Measurements from ENCODE around the gene B3GAT3.

- TF ChIP-seq CTCF (IDR thresholded peaks at IDR 0.05 in 4 of 5, conservative IDR thresholded peaks at IDR 0.05 in 1 of 5): no peak
- no peak for TF ChIP-seq POLR2A (IDR thresholded peaks at IDR 0.05)
These were observed 11.4 kb downstream of the B3GAT3 start for GRCh38 chr11:62610403-62610802.

Data from gastrocnemius medialis (tissue), 4 donors.